Measurements from ENCODE around the gene CLEC4G. TPM values are rescaled to one million over a fixed set of nuclear protein-coding genes. Genes with fewer than 3 reads are reported as not detected.

CLEC4G gene
- polyA plus RNA-seq, 1 donor from 2014 or later, result not detected

DNA sequence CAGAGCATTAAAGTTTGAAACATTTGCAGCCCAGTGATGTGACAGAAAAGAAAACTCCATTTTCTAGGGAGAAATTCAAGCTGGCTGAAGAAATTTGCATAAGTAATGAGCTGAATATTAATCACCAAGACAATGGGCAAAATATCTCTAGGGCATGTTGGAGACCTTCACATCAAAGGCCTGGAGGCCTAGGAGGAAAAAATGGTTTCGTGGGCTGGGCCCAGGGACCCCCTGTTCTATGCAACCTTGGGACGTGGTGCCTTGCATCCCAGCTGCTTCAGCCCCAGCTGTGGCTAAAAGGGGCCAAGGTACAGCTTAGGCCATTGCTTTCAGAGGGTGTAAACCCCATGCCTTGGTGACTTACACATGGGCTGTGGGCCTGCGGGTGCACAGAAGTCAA is 25.4 kb upstream of the CLEC4G start:
- no peak overlapping the region for H2AFZ ChIP-seq (ENCODE audit: low read depth, low read length)
- H3K27ac ChIP-seq (ENCODE audit: low read length), result no peak overlapping the region
- peaks cover 2% of the 10 kb centered on the region for H3K9me3 ChIP-seq (ENCODE audit: low read length)
- H3K27me3 ChIP-seq (ENCODE audit: insufficient read depth, low read depth, low read length), result no peaks in the 10 kb centered on the region
- no peak overlapping the region for H3K4me3 ChIP-seq (ENCODE audit: low read length)
- H3K9me2 ChIP-seq (ENCODE audit: insufficient read depth, low read length), result no peaks in the 10 kb centered on the region
- H3F3A ChIP-seq (ENCODE audit: insufficient read depth, low read length, poor library complexity, severe bottlenecking), result no peaks in the 10 kb centered on the region
- H3K9ac ChIP-seq (ENCODE audit: low read length), result no peak overlapping the region
- no peak overlapping the region for H3K4me2 ChIP-seq (ENCODE audit: low read length)
- no peaks in the 10 kb centered on the region for H4K20me1 ChIP-seq (ENCODE audit: insufficient read depth)
- H3K79me2 ChIP-seq (replicated peaks; ENCODE audit: insufficient read depth, low read length), result no peaks in the 10 kb centered on the region
- TF ChIP-seq, protein P1, sequence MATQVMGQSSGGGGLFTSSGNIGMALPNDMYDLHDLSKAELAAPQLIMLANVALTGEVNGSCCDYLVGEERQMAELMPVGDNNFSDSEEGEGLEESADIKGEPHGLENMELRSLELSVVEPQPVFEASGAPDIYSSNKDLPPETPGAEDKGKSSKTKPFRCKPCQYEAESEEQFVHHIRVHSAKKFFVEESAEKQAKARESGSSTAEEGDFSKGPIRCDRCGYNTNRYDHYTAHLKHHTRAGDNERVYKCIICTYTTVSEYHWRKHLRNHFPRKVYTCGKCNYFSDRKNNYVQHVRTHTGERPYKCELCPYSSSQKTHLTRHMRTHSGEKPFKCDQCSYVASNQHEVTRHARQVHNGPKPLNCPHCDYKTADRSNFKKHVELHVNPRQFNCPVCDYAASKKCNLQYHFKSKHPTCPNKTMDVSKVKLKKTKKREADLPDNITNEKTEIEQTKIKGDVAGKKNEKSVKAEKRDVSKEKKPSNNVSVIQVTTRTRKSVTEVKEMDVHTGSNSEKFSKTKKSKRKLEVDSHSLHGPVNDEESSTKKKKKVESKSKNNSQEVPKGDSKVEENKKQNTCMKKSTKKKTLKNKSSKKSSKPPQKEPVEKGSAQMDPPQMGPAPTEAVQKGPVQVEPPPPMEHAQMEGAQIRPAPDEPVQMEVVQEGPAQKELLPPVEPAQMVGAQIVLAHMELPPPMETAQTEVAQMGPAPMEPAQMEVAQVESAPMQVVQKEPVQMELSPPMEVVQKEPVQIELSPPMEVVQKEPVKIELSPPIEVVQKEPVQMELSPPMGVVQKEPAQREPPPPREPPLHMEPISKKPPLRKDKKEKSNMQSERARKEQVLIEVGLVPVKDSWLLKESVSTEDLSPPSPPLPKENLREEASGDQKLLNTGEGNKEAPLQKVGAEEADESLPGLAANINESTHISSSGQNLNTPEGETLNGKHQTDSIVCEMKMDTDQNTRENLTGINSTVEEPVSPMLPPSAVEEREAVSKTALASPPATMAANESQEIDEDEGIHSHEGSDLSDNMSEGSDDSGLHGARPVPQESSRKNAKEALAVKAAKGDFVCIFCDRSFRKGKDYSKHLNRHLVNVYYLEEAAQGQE (IDR thresholded peaks at IDR 0.05; ENCODE audit: borderline replicate concordance), result no peak
- TF ChIP-seq EZH2 (IDR thresholded peaks at IDR 0.05; ENCODE audit: borderline replicate concordance, insufficient read depth, low read length, poor library complexity, severe bottlenecking) (no peak), POLR2AphosphoS5 (IDR thresholded peaks at IDR 0.05) (no peak), EP300 (conservative IDR thresholded peaks at IDR 0.05; ENCODE audit: poor library complexity, severe bottlenecking) (no peak), MXI1 (conservative IDR thresholded peaks at IDR 0.05; ENCODE audit: poor library complexity, severe bottlenecking) (no peak), RAD21 (conservative IDR thresholded peaks at IDR 0.05) (no peak)
- H3K36me3 ChIP-seq (ENCODE audit: insufficient read depth, low read length), result no peaks in the 10 kb centered on the region

DNA sequence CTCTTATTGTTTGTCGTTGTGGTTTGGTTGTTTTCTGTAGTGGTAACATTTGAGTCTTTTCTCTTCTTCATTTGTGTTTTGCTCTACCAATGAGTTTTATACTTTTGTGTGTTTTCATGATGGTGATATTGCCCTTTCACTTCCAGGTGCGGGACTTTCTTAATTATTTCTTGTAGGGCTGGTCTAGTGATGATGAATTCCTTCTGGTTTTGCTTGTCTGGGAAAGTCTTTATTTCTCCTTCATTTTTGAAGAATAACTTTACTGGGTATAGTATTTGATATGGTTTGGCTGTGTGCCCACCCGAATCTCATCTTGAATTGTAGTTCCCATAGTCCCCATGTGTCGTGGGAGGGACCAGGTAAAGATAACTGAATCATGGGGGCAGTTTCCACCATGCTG is 24.3 kb upstream of the CLEC4G start:
- H3K9ac ChIP-seq (ENCODE audit: low read length), result no peak overlapping the region
- no peak overlapping the region for H2AFZ ChIP-seq (ENCODE audit: low read depth, low read length)
- H3K27ac ChIP-seq (ENCODE audit: low read length), result no peak overlapping the region
- no peaks in the 10 kb centered on the region for H3F3A ChIP-seq (ENCODE audit: insufficient read depth, low read length, poor library complexity, severe bottlenecking)
- no peak overlapping the region for H3K4me3 ChIP-seq (ENCODE audit: low read length)
- H3K27me3 ChIP-seq (ENCODE audit: insufficient read depth, low read depth, low read length), result no peaks in the 10 kb centered on the region
- no peak for TF ChIP-seq TAF1 (IDR thresholded peaks at IDR 0.05; ENCODE audit: low read depth)
- TF ChIP-seq, protein P2, sequence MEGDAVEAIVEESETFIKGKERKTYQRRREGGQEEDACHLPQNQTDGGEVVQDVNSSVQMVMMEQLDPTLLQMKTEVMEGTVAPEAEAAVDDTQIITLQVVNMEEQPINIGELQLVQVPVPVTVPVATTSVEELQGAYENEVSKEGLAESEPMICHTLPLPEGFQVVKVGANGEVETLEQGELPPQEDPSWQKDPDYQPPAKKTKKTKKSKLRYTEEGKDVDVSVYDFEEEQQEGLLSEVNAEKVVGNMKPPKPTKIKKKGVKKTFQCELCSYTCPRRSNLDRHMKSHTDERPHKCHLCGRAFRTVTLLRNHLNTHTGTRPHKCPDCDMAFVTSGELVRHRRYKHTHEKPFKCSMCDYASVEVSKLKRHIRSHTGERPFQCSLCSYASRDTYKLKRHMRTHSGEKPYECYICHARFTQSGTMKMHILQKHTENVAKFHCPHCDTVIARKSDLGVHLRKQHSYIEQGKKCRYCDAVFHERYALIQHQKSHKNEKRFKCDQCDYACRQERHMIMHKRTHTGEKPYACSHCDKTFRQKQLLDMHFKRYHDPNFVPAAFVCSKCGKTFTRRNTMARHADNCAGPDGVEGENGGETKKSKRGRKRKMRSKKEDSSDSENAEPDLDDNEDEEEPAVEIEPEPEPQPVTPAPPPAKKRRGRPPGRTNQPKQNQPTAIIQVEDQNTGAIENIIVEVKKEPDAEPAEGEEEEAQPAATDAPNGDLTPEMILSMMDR (IDR thresholded peaks at IDR 0.05; ENCODE audit: poor library complexity, severe bottlenecking), result no peak
- TF ChIP-seq MXI1 (conservative IDR thresholded peaks at IDR 0.05; ENCODE audit: poor library complexity, severe bottlenecking), result no peak
- no peak for TF ChIP-seq SMC3 (conservative IDR thresholded peaks at IDR 0.05; ENCODE audit: poor library complexity)
- TF ChIP-seq EP300 (conservative IDR thresholded peaks at IDR 0.05; ENCODE audit: poor library complexity, severe bottlenecking), result no peak
- no peak for TF ChIP-seq RAD21 (conservative IDR thresholded peaks at IDR 0.05)
- TF ChIP-seq, protein P1 (IDR thresholded peaks at IDR 0.05; ENCODE audit: borderline replicate concordance), result no peak
- TF ChIP-seq POLR2AphosphoS5 (IDR thresholded peaks at IDR 0.05), result no peak
- no peak for TF ChIP-seq EZH2 (IDR thresholded peaks at IDR 0.05; ENCODE audit: borderline replicate concordance, insufficient read depth, low read length, poor library complexity, severe bottlenecking)
- H3K9me3 ChIP-seq (ENCODE audit: low read length), result peaks cover 2% of the 10 kb centered on the region
- no peaks in the 10 kb centered on the region for H4K20me1 ChIP-seq (ENCODE audit: insufficient read depth)
- no peaks in the 10 kb centered on the region for H3K36me3 ChIP-seq (ENCODE audit: insufficient read depth, low read length)
- H3K79me2 ChIP-seq (replicated peaks; ENCODE audit: insufficient read depth, low read length), result no peaks in the 10 kb centered on the region
- no peaks in the 10 kb centered on the region for H3K9me2 ChIP-seq (ENCODE audit: insufficient read depth, low read length)
- H3K4me2 ChIP-seq (ENCODE audit: low read length), result no peak overlapping the region

All from neural cell (in vitro differentiated cells).